Sigmoid colon (tissue), 4 donors: ENCODE measurements around the gene CLCN7.

Source experiments
- CTCF ChIP-seq, 4 experiments: fragments of 450-650 bp in 3 of 4; fragments of 200-600 bp in 1 of 4; IDR thresholded peaks; one replicate each; pipeline ENCODE4 v1.5.1; 2016 to 2019; ENCODE audit warnings: antibody characterized with exemption in 4 of 4, mild to moderate bottlenecking in 3 of 4, moderate library complexity in 2 of 4
- POLR2A ChIP-seq, 2 donors: fragments of 450-650 bp; IDR thresholded peaks; one replicate each; pipeline ENCODE4 v1.6.1; 2016; ENCODE audit warnings: antibody characterized with exemption in 2 of 2, mild to moderate bottlenecking in 2 of 2, moderate library complexity in 2 of 2
- POLR2AphosphoS5 ChIP-seq, 4 donors: sonication (generic); formaldehyde crosslinking; IDR thresholded peaks; one replicate each; pipeline ENCODE4 v1.6.1; 2017; ENCODE audit warnings: antibody characterized with exemption in 4 of 4

GRCh38 chr16:1430759-1431496, 43.9 kb downstream of the CLCN7 start, which contains the start of gene PERCC1:
- TF ChIP-seq POLR2A (IDR thresholded peaks at IDR 0.05) (no peak), CTCF (IDR thresholded peaks at IDR 0.05) (no peak), POLR2AphosphoS5 (IDR thresholded peaks at IDR 0.05) (no peak)
